NCI-H526 treated with DMSO at 0.1 percent for 48 hours (cell line): ENCODE results near the gene ST14.
A peak's percentile ranks its signal among the peaks of the same experiment; 100 is the strongest.

Source experiments
- DNase-seq: peaks from one replicate; lab custom pipeline; 2025; lab: John Stamatoyannopoulos, UW

ST14 gene

DNA sequence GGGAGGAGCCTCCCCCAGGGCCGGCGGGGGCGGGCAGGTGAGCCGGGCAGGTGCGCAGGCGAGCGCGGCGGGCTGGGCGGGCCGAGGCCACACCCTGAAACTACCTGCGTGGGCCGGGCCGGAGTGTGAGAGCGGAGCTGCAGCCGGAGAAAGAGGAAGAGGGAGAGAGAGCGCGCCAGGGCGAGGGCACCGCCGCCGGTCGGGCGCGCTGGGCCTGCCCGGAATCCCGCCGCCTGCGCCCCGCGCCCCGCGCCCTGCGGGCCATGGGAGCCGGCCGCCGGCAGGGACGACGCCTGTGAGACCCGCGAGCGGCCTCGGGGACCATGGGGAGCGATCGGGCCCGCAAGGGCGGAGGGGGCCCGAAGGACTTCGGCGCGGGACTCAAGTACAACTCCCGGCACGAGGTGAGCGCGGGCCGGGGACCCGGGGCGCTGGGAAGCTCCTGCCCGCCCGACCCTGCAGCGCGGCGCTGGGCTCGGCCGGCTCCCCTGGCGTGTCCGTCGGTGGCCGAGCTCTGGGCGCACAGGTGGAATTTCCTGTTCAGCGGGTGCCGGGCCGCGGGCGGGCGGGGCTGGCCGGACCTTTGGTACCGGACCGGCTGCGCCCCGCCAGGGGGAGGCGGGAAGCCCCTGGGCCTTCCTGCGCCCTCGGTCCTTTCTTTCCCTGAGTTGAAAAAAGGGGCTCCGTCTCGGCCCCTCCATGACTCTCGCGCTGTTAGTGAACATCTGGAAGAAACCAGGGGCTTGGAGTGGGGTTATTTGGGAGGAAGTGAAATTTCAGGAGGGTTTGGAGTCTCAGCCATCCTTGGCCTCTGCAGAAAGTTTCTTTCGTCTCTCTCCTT is at the start of gene ST14:
Gene ST14 (plus strand): TSS at position 126 of the 841 bp plus-strand sequence. CDS start 198 bp downstream, at position 324.
- DNase-seq, result peak; percentile 95

DNA sequence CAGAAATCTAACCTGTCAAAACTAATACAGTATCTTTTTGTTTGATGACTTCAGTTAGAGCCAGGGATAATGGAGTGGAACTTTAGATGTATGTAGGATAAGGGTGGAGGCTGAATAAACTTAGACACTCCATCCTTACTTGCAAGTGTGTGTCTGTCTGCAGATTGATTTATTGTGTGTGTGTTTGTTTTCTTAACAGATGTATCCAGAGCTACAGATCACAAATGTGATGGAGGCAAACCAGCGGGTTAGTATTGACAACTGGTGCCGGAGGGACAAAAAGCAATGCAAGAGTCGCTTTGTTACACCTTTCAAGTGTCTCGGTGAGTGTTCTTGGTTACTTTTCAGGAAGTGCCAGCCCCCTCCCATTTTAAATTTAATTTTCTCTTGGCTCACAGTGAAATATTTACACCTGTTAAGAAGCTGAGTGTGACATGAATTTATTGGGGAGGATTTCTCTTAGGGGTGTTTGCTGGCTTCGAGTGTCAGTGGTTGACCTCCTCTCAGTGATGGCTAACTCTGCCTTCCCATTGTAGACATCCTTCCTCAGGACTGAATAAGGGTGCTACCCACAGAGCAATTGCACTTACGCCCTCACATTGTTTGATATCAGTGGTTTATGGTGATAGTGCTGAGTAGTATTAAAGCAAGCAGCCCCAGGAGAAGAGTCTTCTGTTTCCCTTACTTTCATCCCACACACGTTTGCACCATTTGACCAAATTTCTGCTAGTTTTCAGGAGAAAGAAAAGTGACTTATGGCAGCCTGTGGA is 49.1 kb upstream of the ST14 start:
- no peak for DNase-seq

GRCh38 chr11:130112071-130112830 is 47.3 kb upstream of the ST14 start:
- DNase-seq, result no peak

- DNase-seq, result no peak
Measured at GRCh38 chr11:130114281-130114680, 45.3 kb upstream of the ST14 start.

DNA sequence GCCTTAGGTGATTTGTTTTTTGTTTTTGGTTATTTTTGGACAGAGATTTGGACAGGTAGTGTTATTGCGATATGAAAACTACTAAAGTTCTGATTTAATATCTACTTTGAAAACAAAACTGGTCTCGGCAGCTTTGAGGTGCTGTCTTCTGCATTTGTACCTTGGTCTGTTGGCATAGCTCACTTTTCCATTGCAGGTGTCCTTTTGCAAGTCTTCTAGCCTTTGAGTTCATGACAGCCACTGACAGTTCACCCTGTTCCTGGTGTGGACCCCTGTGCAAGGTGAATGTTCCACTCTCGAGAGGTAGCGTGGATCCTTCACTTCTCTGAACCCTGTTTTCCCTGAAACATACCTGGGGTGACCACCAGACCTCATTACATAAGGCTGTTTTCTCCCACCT is 44.9 kb upstream of the ST14 start:
- DNase-seq, result no peak

GRCh38 chr11:130115218-130115617 is 44.4 kb upstream of the ST14 start:
- DNase-seq, result no peak

DNA sequence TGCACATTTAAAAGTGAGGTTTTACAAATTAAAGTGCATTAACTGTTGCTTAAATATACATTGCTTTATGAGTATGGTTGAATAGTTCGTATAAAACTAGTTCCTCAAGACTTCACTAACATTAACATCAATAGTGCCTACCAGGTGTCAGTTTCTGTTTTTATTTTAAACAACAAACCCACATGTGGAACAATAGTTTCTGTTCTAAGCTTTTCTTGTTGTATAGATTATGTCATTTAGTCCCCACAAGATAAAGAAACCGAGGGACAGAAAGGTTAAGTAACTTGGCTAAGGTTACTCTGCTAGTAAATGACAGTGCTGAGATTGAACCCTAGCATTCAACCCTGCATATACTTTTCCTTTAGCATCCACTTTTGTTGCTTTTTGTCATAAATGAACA is 41.4 kb upstream of the ST14 start:
- DNase-seq, result no peak

DNA sequence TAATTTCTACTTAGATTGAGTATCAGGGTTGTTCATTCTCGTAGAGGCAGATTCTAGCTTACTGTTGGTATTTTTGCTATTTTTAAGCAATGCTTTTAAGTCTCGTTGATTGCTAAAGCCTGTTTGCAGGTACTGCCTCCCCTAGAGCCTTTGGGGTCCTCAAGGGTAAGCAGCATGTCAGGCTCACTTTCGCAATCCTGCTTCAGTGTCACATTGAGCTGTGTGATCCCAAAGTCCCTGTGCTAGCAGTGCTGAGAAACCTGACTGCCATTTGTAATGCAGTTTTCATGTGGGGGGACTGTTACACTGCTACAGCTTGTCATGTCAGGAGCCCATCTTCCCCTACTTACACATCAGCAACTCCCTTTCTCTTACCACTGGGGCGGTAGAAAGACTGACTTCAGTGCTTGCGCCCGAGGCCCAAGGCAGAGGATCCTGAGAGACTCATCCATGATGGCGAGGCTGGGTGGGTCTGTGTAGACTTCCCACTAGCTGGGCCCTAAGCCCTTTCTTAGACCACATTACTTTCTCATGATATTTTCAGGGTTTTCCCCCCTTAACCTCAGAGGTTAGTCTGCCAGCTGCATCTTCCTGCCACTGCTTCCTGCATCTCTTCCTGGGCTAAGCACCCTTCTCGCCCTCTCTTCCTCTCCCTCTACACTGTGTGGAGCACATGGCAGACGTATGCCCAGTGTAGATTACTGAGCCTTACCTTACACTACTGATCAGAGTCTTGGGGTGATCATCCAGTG is 40.8 kb upstream of the ST14 start:
- DNase-seq, result no peak

GRCh38 chr11:130120045-130120444 is 39.5 kb upstream of the ST14 start:
- no peak for DNase-seq

- DNase-seq, result no peak
Measured at GRCh38 chr11:130121445-130121978, 38.1 kb upstream of the ST14 start.

- DNase-seq, result no peak
Measured at GRCh38 chr11:130122141-130122575, 37.4 kb upstream of the ST14 start.

DNA sequence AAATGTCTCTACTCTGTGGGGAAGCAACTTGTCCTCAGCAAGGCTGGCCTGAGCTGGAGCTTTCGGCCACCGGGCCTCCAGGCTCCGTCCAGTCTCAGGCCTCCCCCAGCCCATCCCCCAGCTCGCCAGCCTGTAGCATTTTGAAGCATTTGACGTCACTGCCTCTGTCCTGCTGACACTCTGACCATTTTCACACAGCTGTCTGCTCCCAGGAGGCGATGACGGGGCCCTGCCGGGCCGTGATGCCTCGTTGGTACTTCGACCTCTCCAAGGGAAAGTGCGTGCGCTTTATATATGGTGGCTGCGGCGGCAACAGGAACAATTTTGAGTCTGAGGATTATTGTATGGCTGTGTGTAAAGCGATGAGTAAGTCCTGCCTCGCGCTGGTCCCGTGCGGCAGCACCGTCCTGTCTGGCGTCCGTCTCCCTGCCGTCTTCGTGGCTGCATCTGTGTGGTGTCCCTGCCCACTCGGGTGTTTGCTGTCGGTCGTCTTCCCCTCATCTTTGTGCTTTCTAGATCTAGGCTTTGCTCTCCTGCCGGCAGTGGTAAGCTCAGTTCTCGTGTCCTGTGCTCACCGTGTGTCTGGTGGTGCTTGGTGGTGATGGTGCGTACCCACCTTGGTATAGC is 36.1 kb upstream of the ST14 start:
- DNase-seq, result no peak

DNA sequence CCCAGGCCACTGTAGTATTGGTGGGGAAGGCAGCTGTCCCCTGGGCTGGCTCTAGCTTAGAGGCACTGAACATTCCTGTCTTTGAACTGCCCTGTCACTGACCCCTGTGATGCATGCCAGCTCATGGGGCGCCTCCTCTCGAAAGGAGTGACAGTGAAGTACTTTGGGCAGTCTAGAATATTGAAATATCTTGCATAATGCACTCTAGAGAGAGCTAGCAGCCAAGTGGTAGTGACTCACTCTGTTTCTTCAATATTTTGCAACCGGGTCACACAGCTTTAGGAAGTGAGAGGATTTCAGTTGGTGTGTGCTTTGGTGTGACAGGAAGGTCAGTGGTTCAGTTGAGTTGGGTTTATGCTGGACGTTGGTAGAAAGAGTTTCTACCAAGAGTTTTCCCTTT is 35.5 kb upstream of the ST14 start:
- no peak for DNase-seq

- no peak for DNase-seq
Measured at GRCh38 chr11:130125638-130126037, 33.9 kb upstream of the ST14 start.

GRCh38 chr11:130126516-130126915 is 33.1 kb upstream of the ST14 start:
- no peak for DNase-seq

DNA sequence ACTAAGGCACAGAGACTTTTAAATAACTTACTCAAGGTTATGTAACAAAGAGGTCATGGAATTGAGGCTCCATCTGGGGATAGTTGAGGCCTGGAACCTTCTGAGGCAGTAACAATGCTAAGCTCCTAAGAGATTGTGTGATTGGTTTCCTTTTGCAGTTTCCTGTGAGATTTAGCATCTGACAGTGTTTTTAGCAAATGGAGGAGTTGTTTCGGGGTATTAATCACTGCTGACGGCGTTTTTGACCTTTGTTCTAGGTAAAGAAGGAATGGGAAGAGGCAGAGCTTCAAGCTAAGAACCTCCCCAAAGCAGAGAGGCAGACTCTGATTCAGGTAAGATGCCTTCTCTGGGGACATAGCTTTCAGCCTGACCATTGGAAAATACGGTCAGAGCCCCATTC is 32.1 kb upstream of the ST14 start:
- DNase-seq, result no peak

DNA sequence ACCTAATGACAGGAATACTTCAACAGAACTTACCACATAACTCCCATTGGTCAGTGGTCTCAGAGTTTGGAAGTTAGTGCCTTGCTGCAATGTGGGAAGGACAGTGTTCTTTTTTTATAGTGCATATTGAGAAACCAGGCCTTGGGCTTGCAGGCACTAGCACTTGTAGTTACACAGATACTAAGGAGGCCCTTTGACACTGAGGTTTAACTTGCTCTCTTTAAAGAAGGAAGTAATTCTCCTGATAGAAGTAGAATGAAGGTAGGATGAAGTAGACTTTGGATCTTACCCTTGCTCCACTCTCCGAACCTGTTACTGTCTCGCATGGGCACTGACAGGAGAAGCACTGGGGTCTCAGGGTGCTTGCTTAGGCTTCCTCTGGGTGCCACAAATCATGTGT is 31.0 kb upstream of the ST14 start:
- DNase-seq, result no peak

- DNase-seq, result no peak
Measured at GRCh38 chr11:130129922-130130321, 29.7 kb upstream of the ST14 start.

- DNase-seq, result peak; percentile 75
Measured at GRCh38 chr11:130131961-130132850, 27.4 kb upstream of the ST14 start.

GRCh38 chr11:130133716-130134115 is 25.9 kb upstream of the ST14 start:
- no peak for DNase-seq
